H1 (cell line): ENCODE results near the gene UQCRC2. TPM values are rescaled to one million over a fixed set of nuclear protein-coding genes. Genes with fewer than 3 reads are reported as not detected.

ENCODE experiments used
- BCL11A ChIP-seq, 2 experiments: IDR thresholded peaks; one replicate each; pipeline ENCODE4 v1.6.1; 2011; ENCODE audit warnings: low read depth in 2 of 2, low read length in 2 of 2, mild to moderate bottlenecking in 2 of 2
- KDM5A ChIP-seq: fragments of 200-600 bp; IDR thresholded peaks from 2 replicates; pipeline ENCODE4 v1.7.1; 2012; ENCODE audit warnings: mild to moderate bottlenecking, low read length, inconsistent platforms, mixed read lengths
- RNF2 ChIP-seq: fragments of 200-900, 300-1000 bp; sonication (generic); IDR thresholded peaks from 2 replicates; pipeline ENCODE4 v1.7.1; 2016; ENCODE audit warnings: borderline replicate concordance, low read depth, mild to moderate bottlenecking, antibody characterized with exemption, low read length; ENCODE audit not compliant: poor library complexity, severe bottlenecking; ENCODE audit errors: missing control alignments
- USF2 ChIP-seq: IDR thresholded peaks from 2 replicates; pipeline ENCODE4 v1.6.1; 2011; ENCODE audit warnings: low read length, improper control_type of control experiment
- polyA plus RNA-seq, 7 experiments: library from polyadenylated mRNA; depleted of rRNA in 3 of 7; stranded (reverse) in 5 of 7; unstranded in 2 of 7; fragments of >200 nt in 5 of 7; fragments of 200-250 nt in 2 of 7; gene quantifications; 1 replicate in 5 of 7; 2 replicates in 1 of 7; 4 replicates in 1 of 7; pipeline versions ENCODE4 v1.2.1 to v1.2.3, GENCODE V29; 2011 to 2013; ENCODE audit warnings: missing spikeins in 2 of 7, mixed read lengths in 2 of 7
- total RNA-seq: library from RNA; stranded (reverse); fragmentation: NEBNext Ultra II Directional; extraction: Animal tissue kit (Norgen Biotek cat#: 25700); gene quantifications from 2 replicates; pipeline ENCODE4 v1.2.1, GENCODE V29; 2021

Gene UQCRC2
- total and polyA plus RNA-seq, 2 of the 8 experiments (the other 6 are each of a cell fraction or from before 2014, with no cell fraction given), result 94.4 to 182 TPM

- TF ChIP-seq USF2 (no peak), KDM5A (no peak), BCL11A (IDR thresholded peaks at IDR 0.05; ENCODE audit: low read depth in 2 of 2, low read length in 2 of 2) (no peak), RNF2 (no peak)
Measured at GRCh38 chr16:21990381-21990944, 37.3 kb downstream of the UQCRC2 start (continued).
